ENCODE data around the gene LRCH4. TPM values are rescaled to one million over a fixed set of nuclear protein-coding genes. Genes with fewer than 3 reads are reported as not detected.

The LRCH4 gene
- total and polyA plus RNA-seq, 9 of the 15 experiments (the other 6 are each of a cell fraction or from before 2014, with no cell fraction given): 0.06 to 63.3 (median 15.0) TPM

GRCh38 chr7:100563100-100563564 is 22.8 kb downstream of the LRCH4 start:
- CTCF ChIA-PET (ENCODE audit: low intra/inter-chr PET ratio): interaction anchor here (0.6 to 1.9 kb wide), 5 partner anchors 25 to 162 kb away, joined by 3 to 9 read pairs (median 5); no protein-coding TSS in a partner anchor
- H3K36me3 ChIP-seq (ENCODE audit: control insufficient read depth, insufficient read depth, low read length): peaks cover 17% of the 10 kb centered on the region; the same call in 2 of the 3 replicates
- no peaks in the 10 kb centered on the region for H3K79me2 ChIP-seq (ENCODE audit: control insufficient read depth, insufficient read depth, low read length)
- no peak overlapping the region for H3K4me2 ChIP-seq (ENCODE audit: insufficient read depth, low read length)
- no peak for FAIRE-seq
- intact Hi-C loops (cut with micrococcal nuclease): no loop called here
- WGBS (ENCODE audit: insufficient coverage, low coverage, missing lambda C conversion rate): 70% methylated on average over 8 of the region's 8 CpGs
- H3K9me3 ChIP-seq (replicated peaks; ENCODE audit: control insufficient read depth, insufficient read depth, low read depth, low read length): no peaks in the 10 kb centered on the region
- BruUV-seq (replicated peaks): no TSS peak
- no peak overlapping the region; a peak in 1 of 4 replicates for H3K9ac ChIP-seq (ENCODE audit: insufficient read depth in 1 of 2, low read depth in 2 of 2, low read length in 2 of 2)
- no peak for DNase-seq (ENCODE audit: extremely low read depth in 1 of 4, low spot score in 3 of 4)
- in situ Hi-C loops (cut with MboI): loop anchor here (25.0 kb wide), 1 partner anchor 101 kb away; the partner anchor contains the start of gene SPACDR
- H3K4me3 ChIP-seq: no peak overlapping the region
- H3K4me1 ChIP-seq (replicated peaks in 1 of 2; ENCODE audit: control insufficient read depth in 2 of 2, insufficient read depth in 2 of 2, low read length in 2 of 2): peaks cover 0 to 31% of the 10 kb centered on the region in 2 experiments; a peak in 3 of 5 replicates
- no peaks in the 10 kb centered on the region for H4K20me1 ChIP-seq (replicated peaks; ENCODE audit: control insufficient read depth, insufficient read depth, low read length)
- no peak overlapping the region for H3K27ac ChIP-seq (ENCODE audit: extremely low read depth, low read depth, low read length)
- no peak overlapping the region for H2AFZ ChIP-seq (ENCODE audit: low read depth, low read length)
- no peaks in the 10 kb centered on the region for H3K9me1 ChIP-seq (ENCODE audit: control insufficient read depth, insufficient read depth, low read length)
- ATAC-seq: no peak
- H3K27me3 ChIP-seq (ENCODE audit: control insufficient read depth in 2 of 2, insufficient read depth in 2 of 2, low read length in 2 of 2): no peaks in the 10 kb centered on the region
- POLR2A ChIA-PET: interaction anchor here (1.0 kb wide), 1 partner anchor 108 kb away, joined by 3 read pairs; no protein-coding TSS in a partner anchor
- TF ChIP-seq SP1 (CRISPR knock-in tag; IDR thresholded peaks at IDR 0.05) (no peak), ZNF77 (CRISPR knock-in tag; IDR thresholded peaks at IDR 0.05) (no peak), ZNF407 (IDR thresholded peaks at IDR 0.05; ENCODE audit: low read depth) (no peak), ZNF586 (CRISPR knock-in tag; conservative IDR thresholded peaks at IDR 0.05) (no peak), L3MBTL2 (IDR thresholded peaks at IDR 0.05) (no peak), ZNF57 (CRISPR knock-in tag; IDR thresholded peaks at IDR 0.05) (no peak), SMARCA5 (IDR thresholded peaks at IDR 0.05) (no peak), FOXK1 (CRISPR knock-in tag; IDR thresholded peaks at IDR 0.05; ENCODE audit: borderline replicate concordance) (no peak), ZNF696 (CRISPR knock-in tag; conservative IDR thresholded peaks at IDR 0.05) (no peak), NR4A1 (CRISPR knock-in tag; IDR thresholded peaks at IDR 0.05) (no peak), NR4A1 (tag; IDR thresholded peaks at IDR 0.05) (no peak), ZNF398 (CRISPR knock-in tag; IDR thresholded peaks at IDR 0.05) (no peak), NFIC (IDR thresholded peaks at IDR 0.05) (no peak), NR1H2 (CRISPR knock-in tag; IDR thresholded peaks at IDR 0.05) (no peak)

All from K562 (cell line).